Spleen (tissue), 11 donors: ENCODE measurements around the gene AKTIP. TPM values are rescaled to one million over a fixed set of nuclear protein-coding genes. Genes with fewer than 3 reads are reported as not detected.
"Not testable (repeated sequence)": the region's sequence is repeated elsewhere in the genome, so short reads cannot be mapped to it uniquely, and the experiment has no call there.

ENCODE experiments used
- DNase-seq: peaks from one replicate; pipeline ENCODE4 v3.0.0-alpha.2; 2020
- H3K27ac ChIP-seq, 8 donors: fragments of 200-600 bp; sonication (generic) in 7 of 8; 1 replicate in 4 of 8; 2 replicates in 4 of 8; pipeline versions ENCODE4 v1.5.0 to v1.8.0; 2016 to 2021; ENCODE audit warnings: inconsistent platforms in 4 of 8, mild to moderate bottlenecking in 4 of 8, moderate library complexity in 1 of 8
- H3K27me3 ChIP-seq, 7 donors: fragments of 200-600 bp; sonication (generic) in 6 of 7; replicated peaks in 1 of 7; 1 replicate in 4 of 7; 2 replicates in 3 of 7; pipeline versions ENCODE4 v1.5.0 to v1.8.0; 2016 to 2021; ENCODE audit warnings: inconsistent platforms in 3 of 7, mild to moderate bottlenecking in 1 of 7
- H3K36me3 ChIP-seq, 6 donors: fragments of 200-600 bp; sonication (generic) in 5 of 6; 1 replicate in 4 of 6; 2 replicates in 2 of 6; pipeline versions ENCODE4 v1.5.0 to v1.8.0; 2016 to 2021; ENCODE audit warnings: inconsistent platforms in 2 of 6
- H3K4me1 ChIP-seq, 6 donors: fragments of 200-600 bp; sonication (generic) in 5 of 6; 1 replicate in 3 of 6; 2 replicates in 3 of 6; pipeline versions ENCODE4 v1.5.0 to v1.8.0; 2016 to 2021; ENCODE audit warnings: inconsistent platforms in 3 of 6
- H3K4me3 ChIP-seq, 8 donors: fragments of 200-600 bp; sonication (generic) in 7 of 8; 1 replicate in 4 of 8; 2 replicates in 4 of 8; pipeline versions ENCODE4 v1.5.0 to v1.8.0; 2016 to 2021; ENCODE audit warnings: inconsistent platforms in 4 of 8, mild to moderate bottlenecking in 4 of 8, moderate library complexity in 2 of 8
- H3K9me3 ChIP-seq, 8 donors: fragments of 200-600 bp; sonication (generic) in 7 of 8; 1 replicate in 4 of 8; 2 replicates in 4 of 8; pipeline versions ENCODE4 v1.5.0 to v1.8.0; 2016 to 2021; ENCODE audit warnings: inconsistent platforms in 4 of 8
- POLR2A ChIP-seq, 3 donors: fragments of 450-650 bp; IDR thresholded peaks; one replicate each; pipeline ENCODE4 v1.5.1; 2017; ENCODE audit warnings: antibody characterized with exemption in 3 of 3, mild to moderate bottlenecking in 1 of 3
- POLR2AphosphoS5 ChIP-seq, 3 donors: sonication (generic); formaldehyde crosslinking; IDR thresholded peaks; one replicate each; pipeline ENCODE4 v1.5.1; 2017; ENCODE audit warnings: antibody characterized with exemption in 3 of 3
- WGBS, 5 donors: extraction: QIAGEN DNeasy Blood & Tissue Kit in 3 of 5; methylation state at CpG; one replicate each; pipeline versions ENCODE4 v1.1.5 to v1.1.7; 2013 to 2018; 5-methylcytosine and 5-hydroxymethylcytosine counted together
- intact Hi-C: fragments of 100-400 bp; cut with DNase I; formaldehyde crosslinking; loops from one replicate; pipeline ENCODE4 v1.15.0; 2023; ENCODE audit warnings: low total_unique reads
- polyA plus RNA-seq, 3 donors: library from polyadenylated mRNA; stranded (reverse); fragments of 200-250 nt; gene quantifications; one replicate each; pipeline ENCODE4 v1.2.1, GENCODE V29; 2013
- total RNA-seq, 7 donors: library from RNA; depleted of rRNA in 3 of 7; stranded (reverse); fragments of >200 nt in 3 of 7; fragmentation: NEBNext Ultra II Directional in 4 of 7; extraction: Animal tissue kit (Norgen Biotek cat#: 25700) in 4 of 7; gene quantifications; one replicate each; pipeline versions ENCODE4 v1.1.0 to v1.2.1, GENCODE V29; 2016 to 2021
- TF ChIP-seq, protein P1 (sequence below), 11 experiments: fragments of 200-600 bp in 7 of 11; fragments of 450-650 bp in 4 of 11; sonication (generic) in 4 of 11; IDR thresholded peaks in 8 of 11; conservative IDR thresholded peaks in 3 of 11; 1 replicate in 7 of 11; 2 replicates in 4 of 11; pipeline versions ENCODE4 v1.4.0 to v1.8.0; 2016 to 2021; ENCODE audit warnings: antibody characterized with exemption in 11 of 11, inconsistent platforms in 4 of 11, mild to moderate bottlenecking in 1 of 11
- donor health status: healthy with polysubstance abuse.
- donor health status: DM: no; HTN: no; CAD: no; lungs with moderate emphysema.
- donor health status: DM: no; HTN: no; CAD: no.
- donor health status: Bipolar disorder and iron deficiency.
- donor health status: healthy.
- donor health status: DM: no; HTN: no; CAD: no.
- donor health status: DM: yes; HTN: yes; CAD: no.

Gene AKTIP
- total and polyA plus RNA-seq, 10 donors: 8.7 to 37.1 (median 24.6) TPM

DNA sequence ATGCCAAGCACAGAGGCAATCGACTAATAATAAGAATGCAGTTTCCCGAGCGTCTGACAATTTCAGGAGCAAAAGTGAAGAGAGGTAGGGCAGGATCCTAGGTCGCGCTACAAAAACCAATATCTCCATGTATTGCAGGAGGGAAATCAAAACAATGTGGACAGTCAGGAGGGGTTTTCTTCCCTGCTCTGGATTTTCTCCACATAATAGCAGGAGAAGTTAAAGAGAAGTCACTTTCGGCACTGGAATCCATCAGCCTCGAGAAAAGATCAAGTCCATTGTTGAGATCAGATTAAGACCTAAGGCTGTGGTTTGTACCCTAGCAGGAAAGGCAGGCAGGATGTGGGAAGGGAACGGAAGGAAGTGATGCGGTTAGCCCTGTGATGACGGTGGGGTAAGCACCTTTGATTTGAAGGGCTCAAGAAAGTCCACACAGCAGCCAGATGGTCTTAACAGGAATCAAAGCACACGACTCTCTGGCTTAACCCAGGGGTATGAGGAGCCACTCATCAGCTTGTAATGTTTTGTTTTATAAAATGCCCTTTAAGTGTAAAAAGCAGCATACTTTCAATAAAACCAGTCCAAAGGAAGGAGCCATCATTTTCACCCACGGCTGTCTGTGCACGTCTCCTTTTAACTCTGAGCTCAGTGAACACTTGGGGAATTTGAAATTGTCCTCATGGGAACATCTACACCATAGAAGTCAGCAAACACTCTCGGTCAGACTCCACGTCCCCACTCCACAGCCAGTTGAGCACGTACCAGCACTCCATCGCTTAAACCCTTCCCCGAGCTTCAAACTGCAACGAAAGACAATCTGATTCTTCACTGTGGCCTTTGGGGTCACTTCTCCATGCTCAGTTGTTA, 15.8 kb upstream of the AKTIP start:
- Histone ChIP-seq H3K27ac (peak overlapping the region; percentile 66 to 92 (median 83)), H3K27me3 (no peaks in the 10 kb centered on the region), H3K4me1 (peaks cover 19 to 58% (median 42%) of the 10 kb centered on the region in 6 donors), H3K36me3 (no peaks in the 10 kb centered on the region), H3K9me3 (peaks cover 0 to 11% (median 6%) of the 10 kb centered on the region in 8 donors), H3K4me3 (peak overlapping the region in 5 of 8 donors; percentile 6 to 59 (median 20))
- WGBS, 5 donors: 27 to 29% (median 27%) methylated on average over 19 of the region's 19 CpGs
- TF ChIP-seq, protein P1, sequence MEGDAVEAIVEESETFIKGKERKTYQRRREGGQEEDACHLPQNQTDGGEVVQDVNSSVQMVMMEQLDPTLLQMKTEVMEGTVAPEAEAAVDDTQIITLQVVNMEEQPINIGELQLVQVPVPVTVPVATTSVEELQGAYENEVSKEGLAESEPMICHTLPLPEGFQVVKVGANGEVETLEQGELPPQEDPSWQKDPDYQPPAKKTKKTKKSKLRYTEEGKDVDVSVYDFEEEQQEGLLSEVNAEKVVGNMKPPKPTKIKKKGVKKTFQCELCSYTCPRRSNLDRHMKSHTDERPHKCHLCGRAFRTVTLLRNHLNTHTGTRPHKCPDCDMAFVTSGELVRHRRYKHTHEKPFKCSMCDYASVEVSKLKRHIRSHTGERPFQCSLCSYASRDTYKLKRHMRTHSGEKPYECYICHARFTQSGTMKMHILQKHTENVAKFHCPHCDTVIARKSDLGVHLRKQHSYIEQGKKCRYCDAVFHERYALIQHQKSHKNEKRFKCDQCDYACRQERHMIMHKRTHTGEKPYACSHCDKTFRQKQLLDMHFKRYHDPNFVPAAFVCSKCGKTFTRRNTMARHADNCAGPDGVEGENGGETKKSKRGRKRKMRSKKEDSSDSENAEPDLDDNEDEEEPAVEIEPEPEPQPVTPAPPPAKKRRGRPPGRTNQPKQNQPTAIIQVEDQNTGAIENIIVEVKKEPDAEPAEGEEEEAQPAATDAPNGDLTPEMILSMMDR (IDR thresholded peaks at IDR 0.05 in 8 of 11, conservative IDR thresholded peaks at IDR 0.05 in 3 of 11): no peak
- TF ChIP-seq POLR2AphosphoS5 (IDR thresholded peaks at IDR 0.05): peak in 2 of 3 donors; percentile 31 to 98
- no peak for TF ChIP-seq POLR2A (IDR thresholded peaks at IDR 0.05)
- intact Hi-C loops: no loop called here
- DNase-seq: peak; percentile 92

DNA sequence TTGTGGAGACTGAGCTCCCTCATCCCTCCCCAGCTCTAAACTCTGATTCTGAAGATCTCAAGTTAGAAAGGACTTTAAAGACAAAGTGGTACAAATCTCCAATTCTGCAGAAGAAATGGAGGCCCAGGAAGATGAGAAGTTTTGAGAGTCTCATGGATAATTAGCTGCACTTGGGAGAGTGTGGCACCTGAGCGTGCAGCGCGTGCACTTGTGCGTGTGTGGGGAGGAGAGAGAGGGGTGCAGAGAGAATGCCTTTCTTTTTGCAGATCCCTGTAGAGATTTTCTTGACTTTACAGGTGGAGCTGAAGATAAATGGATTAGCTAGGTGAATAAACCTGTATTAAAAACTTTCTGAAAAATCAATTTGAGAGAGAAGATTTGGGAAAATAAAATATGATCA, 14.8 kb upstream of the AKTIP start:
- DNase-seq: peak; percentile 74
- Histone ChIP-seq H3K9me3 (peaks cover 0 to 11% (median 6%) of the 10 kb centered on the region in 8 donors), H3K36me3 (no peaks in the 10 kb centered on the region), H3K27ac (peak overlapping the region in 5 of 8 donors; percentile 79 to 92 (median 86)), H3K27me3 (no peaks in the 10 kb centered on the region), H3K4me3 (peak overlapping the region in 1 of 8 donors; percentile 59), H3K4me1 (peaks cover 19 to 58% (median 42%) of the 10 kb centered on the region in 6 donors)
- intact Hi-C loops: no loop called here
- TF ChIP-seq POLR2AphosphoS5 (IDR thresholded peaks at IDR 0.05) (no peak), POLR2A (IDR thresholded peaks at IDR 0.05) (no peak)
- TF ChIP-seq, protein P1 (IDR thresholded peaks at IDR 0.05 in 8 of 11, conservative IDR thresholded peaks at IDR 0.05 in 3 of 11): no peak
- WGBS, 5 donors: 82 to 94% (median 89%) methylated on average over 4 of the region's 4 CpGs

DNA sequence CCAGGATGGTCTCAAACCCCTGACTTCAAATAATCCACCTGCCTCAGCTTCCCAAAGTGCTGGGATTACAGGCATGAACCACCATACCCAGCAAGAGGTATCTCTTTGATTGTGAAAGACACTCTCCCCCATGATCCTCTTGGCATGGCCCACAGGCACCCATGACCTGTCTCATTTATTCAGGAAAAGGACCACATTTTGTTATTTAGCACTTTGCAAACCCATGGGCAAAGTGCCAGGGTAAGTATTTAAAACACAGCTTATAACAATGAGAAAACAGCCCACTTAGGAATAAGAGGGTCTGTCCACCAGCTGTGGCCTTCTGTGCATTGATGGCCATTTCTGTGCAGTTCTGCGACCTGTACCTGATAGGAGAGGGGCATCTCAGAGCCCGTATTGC, 12.8 kb upstream of the AKTIP start:
- WGBS, 5 donors: 59 to 85% (median 83%) methylated on average over 2 of the region's 2 CpGs
- H3K27ac ChIP-seq: peak overlapping the region in 4 of 8 donors; percentile 32 to 61 (median 42)
- H3K4me3 ChIP-seq: no peak overlapping the region
- H3K9me3 ChIP-seq: peaks cover 0 to 11% (median 6%) of the 10 kb centered on the region in 8 donors
- peaks cover 19 to 69% (median 43%) of the 10 kb centered on the region in 6 donors for H3K4me1 ChIP-seq
- intact Hi-C loops: no loop called here
- H3K36me3 ChIP-seq: no peaks in the 10 kb centered on the region
- TF ChIP-seq POLR2A (IDR thresholded peaks at IDR 0.05): no peak
- no peak for TF ChIP-seq POLR2AphosphoS5 (IDR thresholded peaks at IDR 0.05)
- TF ChIP-seq, protein P1 (IDR thresholded peaks at IDR 0.05 in 8 of 11, conservative IDR thresholded peaks at IDR 0.05 in 3 of 11): no peak
- DNase-seq: no peak
- H3K27me3 ChIP-seq: no peaks in the 10 kb centered on the region

DNA sequence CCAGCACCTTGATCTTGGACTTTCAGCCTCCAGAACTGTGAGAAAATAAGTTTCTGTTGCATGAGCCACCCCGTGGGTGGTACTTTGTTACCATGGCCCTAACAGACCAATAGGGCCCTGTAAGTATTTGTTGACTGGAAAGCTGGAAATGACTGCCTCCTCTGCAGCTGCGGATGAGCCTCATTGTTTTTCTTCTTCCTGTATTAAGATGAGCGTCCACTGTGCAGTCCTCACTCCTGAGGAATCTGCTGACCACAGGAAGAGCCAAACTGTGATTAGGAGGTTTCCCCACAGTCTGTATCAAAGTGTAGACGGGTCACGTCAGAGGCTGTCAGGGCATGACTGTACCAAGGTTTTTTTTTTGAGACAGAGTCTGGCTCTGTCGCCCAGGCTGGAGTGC, 12.2 kb upstream of the AKTIP start:
- no peak for DNase-seq
- Histone ChIP-seq H3K27me3 (no peaks in the 10 kb centered on the region), H3K9me3 (peaks cover 0 to 11% (median 6%) of the 10 kb centered on the region in 8 donors), H3K27ac (peak overlapping the region in 6 of 8 donors; percentile 11 to 61 (median 40)), H3K36me3 (no peaks in the 10 kb centered on the region), H3K4me1 (peaks cover 17 to 69% (median 47%) of the 10 kb centered on the region in 6 donors), H3K4me3 (no peak overlapping the region)
- WGBS, 5 donors: 70 to 79% (median 74%) methylated on average over 5 to 6 of the region's 6 CpGs
- intact Hi-C loops: no loop called here
- peak in 1 of 3 donors; percentile 53 for TF ChIP-seq POLR2AphosphoS5 (IDR thresholded peaks at IDR 0.05)
- TF ChIP-seq, protein P1 (IDR thresholded peaks at IDR 0.05 in 8 of 11, conservative IDR thresholded peaks at IDR 0.05 in 3 of 11): no peak

DNA sequence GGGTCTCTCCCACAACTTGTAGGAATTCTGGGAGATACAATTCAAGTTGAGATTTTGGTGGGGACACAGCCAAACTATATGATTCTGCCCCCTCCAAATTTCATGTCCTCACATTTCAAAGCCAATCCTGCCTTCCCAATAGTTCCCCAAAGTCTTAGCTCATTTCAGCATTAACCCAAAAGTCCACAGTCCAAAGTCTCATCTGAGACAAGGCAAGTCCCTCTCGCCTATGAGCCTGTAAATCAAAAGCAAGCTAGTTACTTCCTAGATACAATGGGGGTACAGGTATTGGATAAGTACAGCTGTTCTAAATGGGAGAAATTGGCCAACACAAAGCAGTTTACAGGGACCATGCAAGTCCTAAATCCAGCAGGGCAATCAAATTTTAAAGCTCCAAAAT, 9.8 kb upstream of the AKTIP start:
- WGBS, 5 donors: 76 to 94% (median 88%) methylated on average over 1 of the region's 1 CpG
- intact Hi-C loops: not testable (repeated sequence)

More for the DNA sequence above, 9.8 kb upstream of the AKTIP start:
- Histone ChIP-seq H3K4me1 (peaks cover 4 to 52% (median 29%) of the 10 kb centered on the region in 6 donors), H3K9me3 (peaks cover 0 to 11% (median 6%) of the 10 kb centered on the region in 8 donors)
- H3K27me3 ChIP-seq, DNase-seq, H3K27ac ChIP-seq, H3K36me3 ChIP-seq, H3K4me3 ChIP-seq: not testable (repeated sequence)
